Right lobe of liver (tissue), 6 donors: Measurements from ENCODE around the gene CNGA2. TPM values are rescaled to one million over a fixed set of nuclear protein-coding genes. Genes with fewer than 3 reads are reported as not detected.

Experiments
- ATAC-seq, 4 donors: fragments of 200-7000 bp; cut with Tn5 transposase; one replicate each; pipeline ENCODE4 v1.9.1; 2020; ENCODE audit warnings: mild to moderate bottlenecking in 4 of 4, moderate library complexity in 4 of 4
- DNase-seq, 3 donors: peaks; one replicate each; pipeline ENCODE4 v3.0.0-alpha.2; 2020
- H3K27ac ChIP-seq, 3 donors: fragments of 200-600 bp; one replicate each; pipeline ENCODE4 v1.8.0; 2022
- H3K27me3 ChIP-seq, 2 donors: fragments of 200-600 bp; one replicate each; pipeline ENCODE4 v1.8.0; 2022
- H3K36me3 ChIP-seq, 4 donors: fragments of 200-600 bp; sonication (generic) in 1 of 4; one replicate each; pipeline versions ENCODE4 v1.5.1 to v1.8.0; 2017 to 2022; ENCODE audit warnings: control low read depth in 1 of 4
- H3K4me1 ChIP-seq, 4 donors: fragments of 200-600 bp; sonication (generic) in 1 of 4; one replicate each; pipeline versions ENCODE4 v1.5.1 to v1.8.0; 2017 to 2022; ENCODE audit warnings: control low read depth in 1 of 4
- H3K4me3 ChIP-seq, 3 donors: fragments of 200-600 bp; one replicate each; pipeline ENCODE4 v1.8.0; 2022
- H3K9me3 ChIP-seq, 4 donors: fragments of 200-600 bp; sonication (generic) in 1 of 4; one replicate each; pipeline versions ENCODE4 v1.5.1 to v1.8.0; 2017 to 2022; ENCODE audit warnings: control low read depth in 1 of 4
- CTCF ChIP-seq, 4 donors: fragments of 200-600 bp in 3 of 4; fragments of 450-650 bp in 1 of 4; IDR thresholded peaks; one replicate each; pipeline versions ENCODE4 v1.5.1 to v1.8.0; 2016 to 2022; ENCODE audit warnings: antibody characterized with exemption in 4 of 4, mild to moderate bottlenecking in 2 of 4
- POLR2A ChIP-seq: fragments of 450-650 bp; IDR thresholded peaks from one replicate; pipeline ENCODE4 v1.6.1; 2017; ENCODE audit warnings: antibody characterized with exemption, mild to moderate bottlenecking
- WGBS: methylation state at CpG from one replicate; pipeline ENCODE4 v1.1.6; 2018; ENCODE audit warnings: low coverage, low lambda C conversion rate; ENCODE audit not compliant: insufficient coverage; ENCODE audit errors: missing lambda C conversion rate; 5-methylcytosine and 5-hydroxymethylcytosine counted together
- intact Hi-C, 2 donors: fragments of 100-400 bp; cut with DNase I; formaldehyde crosslinking; loops; one replicate each; pipeline versions ENCODE4 v1.11.2 to v1.14.1; 2022
- total RNA-seq, 6 experiments: library from RNA; depleted of rRNA in 2 of 6; stranded (reverse); fragments of >200 nt in 2 of 6; fragmentation: NEBNext Ultra II Directional in 3 of 6; extraction: Animal tissue kit (Norgen Biotek cat#: 25700) in 3 of 6; gene quantifications; one replicate each; pipeline versions ENCODE4 v1.1.0 to v1.2.4, GENCODE V29; 2016 to 2023
- donor health status: DM: no; HTN: yes; CAD: no.
- donor health status: DM: no; HTN: no; CAD: no.
- donor health status: DM: no; HTN: no; CAD: no.
- donor health status: DM: no; HTN: yes; CAD: no.
- donor health status: DM: no; HTN: yes; CAD: no.

The CNGA2 gene
- total RNA-seq, 6 experiments from 2014 or later, result not detected

- ATAC-seq (no peak), DNase-seq (no peak)
- Histone ChIP-seq H3K36me3 (no peaks in the 10 kb centered on the region), H3K27ac (no peak overlapping the region), H3K4me3 (no peak overlapping the region), H3K4me1 (no peaks in the 10 kb centered on the region), H3K9me3 (no peaks in the 10 kb centered on the region), H3K27me3 (no peaks in the 10 kb centered on the region)
- no peak for TF ChIP-seq POLR2A
- TF ChIP-seq CTCF (IDR thresholded peaks at IDR 0.05), result no peak
- intact Hi-C loops, result no loop called here
- 51% methylated on average over 4 of the region's 6 CpGs for WGBS
These were observed 36.1 kb upstream of the CNGA2 start for GRCh38 chrX:151698485-151698884.

GRCh38 chrX:151699746-151700145, 34.8 kb upstream of the CNGA2 start:
- Histone ChIP-seq H3K36me3 (no peaks in the 10 kb centered on the region), H3K9me3 (no peaks in the 10 kb centered on the region), H3K4me1 (no peaks in the 10 kb centered on the region), H3K27ac (no peak overlapping the region), H3K4me3 (no peak overlapping the region), H3K27me3 (no peaks in the 10 kb centered on the region)
- ATAC-seq, result no peak
- 73% methylated on average over 3 of the region's 9 CpGs for WGBS
- no peak for DNase-seq
- intact Hi-C loops, result no loop called here
- TF ChIP-seq CTCF (IDR thresholded peaks at IDR 0.05) (no peak), POLR2A (no peak)

GRCh38 chrX:151700581-151700980, 34.0 kb upstream of the CNGA2 start:
- Histone ChIP-seq H3K4me3 (no peak overlapping the region), H3K4me1 (no peaks in the 10 kb centered on the region), H3K36me3 (no peaks in the 10 kb centered on the region), H3K9me3 (no peaks in the 10 kb centered on the region), H3K27ac (no peak overlapping the region), H3K27me3 (no peaks in the 10 kb centered on the region)
- intact Hi-C loops, result no loop called here
- no peak for DNase-seq
- WGBS, result 100% methylated on average over 1 of the region's 16 CpGs
- TF ChIP-seq POLR2A (no peak), CTCF (IDR thresholded peaks at IDR 0.05) (no peak)
- peak in 1 of 4 donors; percentile 23 for ATAC-seq

- no peak for ATAC-seq
- H3K4me3 ChIP-seq, result no peak overlapping the region
- 81% methylated on average over 4 of the region's 4 CpGs for WGBS
- intact Hi-C loops, result no loop called here
- H3K36me3 ChIP-seq, result no peaks in the 10 kb centered on the region
- no peaks in the 10 kb centered on the region for H3K9me3 ChIP-seq
- no peak overlapping the region for H3K27ac ChIP-seq
- DNase-seq, result no peak
- TF ChIP-seq POLR2A (no peak), CTCF (IDR thresholded peaks at IDR 0.05) (no peak)
- H3K27me3 ChIP-seq, result no peaks in the 10 kb centered on the region
- H3K4me1 ChIP-seq, result no peaks in the 10 kb centered on the region
These were observed 33.5 kb upstream of the CNGA2 start for GRCh38 chrX:151701071-151701470.

- Histone ChIP-seq H3K9me3 (no peaks in the 10 kb centered on the region), H3K27ac (no peak overlapping the region), H3K36me3 (no peaks in the 10 kb centered on the region), H3K27me3 (no peaks in the 10 kb centered on the region), H3K4me1 (no peaks in the 10 kb centered on the region), H3K4me3 (no peak overlapping the region)
- intact Hi-C loops, result no loop called here
- no peak for DNase-seq
- WGBS, result 62% methylated on average over 7 of the region's 7 CpGs
- no peak for ATAC-seq
- TF ChIP-seq CTCF (IDR thresholded peaks at IDR 0.05) (no peak), POLR2A (no peak)
These were observed 33.0 kb upstream of the CNGA2 start for GRCh38 chrX:151701531-151701930.
